GM12892 (cell line): ENCODE data around the gene PRM1.

Experiments used
- POLR2A ChIP-seq: IDR thresholded peaks from 2 replicates; pipeline ENCODE4 v1.6.1; 2011; ENCODE audit warnings: low read depth, low read length, control low read depth
- POLR2AphosphoS5 ChIP-seq: IDR thresholded peaks from 2 replicates; pipeline ENCODE4 v1.6.1; 2011; ENCODE audit warnings: low read depth, low read length, control low read depth

- TF ChIP-seq POLR2A (no peak), POLR2AphosphoS5 (no peak)
Observed at GRCh38 chr16:11280616-11281522, at the start of gene PRM1.
